GM21367 (cell line): ENCODE results near the gene WDR13.

Experiments
- ATAC-seq: cut with Tn5 transposase; IDR thresholded peaks from one replicate; pipeline ENCODE4 v1.9.1; 2021; ENCODE audit not compliant: unreplicated experiment

The WDR13 gene

GRCh38 chrX:48592971-48593370, 4.3 kb upstream of the WDR13 start:
- ATAC-seq, result no peak

GRCh38 chrX:48595929-48596328, 1.4 kb upstream of the WDR13 start:
- ATAC-seq, result no peak

- no peak for ATAC-seq
Measured at GRCh38 chrX:48598614-48599013, 1.3 kb downstream of the WDR13 start.

- ATAC-seq, result no peak
Measured at GRCh38 chrX:48599341-48599740, 2.0 kb downstream of the WDR13 start.

- no peak for ATAC-seq
Measured at GRCh38 chrX:48600226-48600625, 2.9 kb downstream of the WDR13 start.

GRCh38 chrX:48601741-48602394, 4.6 kb downstream of the WDR13 start:
- ATAC-seq, result no peak

GRCh38 chrX:48604701-48605100, 7.4 kb downstream of the WDR13 start:
- ATAC-seq, result no peak

GRCh38 chrX:48606091-48606490, 8.8 kb downstream of the WDR13 start:
- ATAC-seq, result no peak

GRCh38 chrX:48611703-48612102, 14.4 kb downstream of the WDR13 start:
- ATAC-seq, result no peak

GRCh38 chrX:48613502-48614160, 16.3 kb downstream of the WDR13 start:
- ATAC-seq, result no peak

- ATAC-seq, result no peak
Measured at GRCh38 chrX:48616576-48616975, 19.3 kb downstream of the WDR13 start.

- no peak for ATAC-seq
Measured at GRCh38 chrX:48617542-48618340, 20.4 kb downstream of the WDR13 start.

GRCh38 chrX:48626401-48627298, 29.4 kb downstream of the WDR13 start:
- ATAC-seq, result no peak

- ATAC-seq, result peak; percentile 80
Measured at GRCh38 chrX:48631376-48632090, 34.2 kb downstream of the WDR13 start.

- ATAC-seq, result no peak
Measured at GRCh38 chrX:48632207-48632606, 34.9 kb downstream of the WDR13 start.

- ATAC-seq, result no peak
Measured at GRCh38 chrX:48636301-48636700, 39.0 kb downstream of the WDR13 start.

- ATAC-seq, result no peak
Measured at GRCh38 chrX:48636776-48637175, 39.5 kb downstream of the WDR13 start.

GRCh38 chrX:48645669-48646068, 48.4 kb downstream of the WDR13 start:
- ATAC-seq, result no peak

- no peak for ATAC-seq
Measured at GRCh38 chrX:48648336-48648751, 51.1 kb downstream of the WDR13 start.

- ATAC-seq, result no peak
Measured at GRCh38 chrX:48649102-48649501, 51.8 kb downstream of the WDR13 start.
